ENCODE measurements around the gene CATSPERD. TPM values are rescaled to one million over a fixed set of nuclear protein-coding genes. Genes with fewer than 3 reads are reported as not detected.

The CATSPERD gene
- total RNA-seq, 4 donors from 2014 or later = not detected

DNA sequence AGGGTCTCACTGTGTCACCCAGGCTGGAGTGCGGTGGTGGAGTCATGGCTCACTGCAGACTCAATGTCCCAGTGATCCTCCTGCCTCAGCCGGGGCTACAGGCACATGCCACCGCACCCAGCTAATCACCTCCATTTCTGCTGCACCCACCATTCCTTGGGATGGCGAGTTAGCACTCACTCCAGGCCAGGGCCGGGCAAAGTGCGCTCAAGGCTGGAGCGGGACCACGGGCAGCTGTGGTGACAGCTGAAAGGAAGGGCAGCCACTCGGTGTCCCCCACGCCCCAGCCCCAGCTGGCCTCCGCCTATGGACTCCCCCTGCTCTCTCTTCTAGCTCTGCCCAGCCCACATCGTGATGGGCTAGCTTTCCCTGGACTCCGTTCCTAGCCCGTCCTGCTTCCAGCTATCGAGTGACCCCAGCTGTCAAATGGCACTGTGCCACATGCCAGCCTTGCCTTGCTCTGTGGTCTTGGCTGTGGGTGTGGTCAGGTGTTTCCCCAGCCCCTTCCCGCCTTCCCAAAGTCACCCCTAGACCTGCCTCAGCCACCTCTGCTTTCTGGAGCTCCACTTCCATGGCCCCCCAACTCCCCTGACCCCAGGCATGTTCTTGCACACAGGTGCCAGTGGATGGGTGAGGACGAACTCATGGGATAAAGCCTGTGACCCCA lies 44.2 kb upstream of the CATSPERD start:
- DNase-seq (ENCODE audit: low spot score in 2 of 2) = no peak
- TF ChIP-seq, protein P1, sequence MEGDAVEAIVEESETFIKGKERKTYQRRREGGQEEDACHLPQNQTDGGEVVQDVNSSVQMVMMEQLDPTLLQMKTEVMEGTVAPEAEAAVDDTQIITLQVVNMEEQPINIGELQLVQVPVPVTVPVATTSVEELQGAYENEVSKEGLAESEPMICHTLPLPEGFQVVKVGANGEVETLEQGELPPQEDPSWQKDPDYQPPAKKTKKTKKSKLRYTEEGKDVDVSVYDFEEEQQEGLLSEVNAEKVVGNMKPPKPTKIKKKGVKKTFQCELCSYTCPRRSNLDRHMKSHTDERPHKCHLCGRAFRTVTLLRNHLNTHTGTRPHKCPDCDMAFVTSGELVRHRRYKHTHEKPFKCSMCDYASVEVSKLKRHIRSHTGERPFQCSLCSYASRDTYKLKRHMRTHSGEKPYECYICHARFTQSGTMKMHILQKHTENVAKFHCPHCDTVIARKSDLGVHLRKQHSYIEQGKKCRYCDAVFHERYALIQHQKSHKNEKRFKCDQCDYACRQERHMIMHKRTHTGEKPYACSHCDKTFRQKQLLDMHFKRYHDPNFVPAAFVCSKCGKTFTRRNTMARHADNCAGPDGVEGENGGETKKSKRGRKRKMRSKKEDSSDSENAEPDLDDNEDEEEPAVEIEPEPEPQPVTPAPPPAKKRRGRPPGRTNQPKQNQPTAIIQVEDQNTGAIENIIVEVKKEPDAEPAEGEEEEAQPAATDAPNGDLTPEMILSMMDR (IDR thresholded peaks at IDR 0.05) = no peak
- no peak for TF ChIP-seq POLR2A (IDR thresholded peaks at IDR 0.05)
- 80% methylated on average over 17 of the region's 17 CpGs for WGBS, 2 donors
- no peak overlapping the region for H3K4me3 ChIP-seq (ENCODE audit: low read depth, poor library complexity, severe bottlenecking)
- intact Hi-C loops (cut with DNase I; ENCODE audit: low total_unique reads) = loop anchor here (5.0 kb wide), 1 partner anchor 1619 kb away; no protein-coding TSS in a partner anchor

DNA sequence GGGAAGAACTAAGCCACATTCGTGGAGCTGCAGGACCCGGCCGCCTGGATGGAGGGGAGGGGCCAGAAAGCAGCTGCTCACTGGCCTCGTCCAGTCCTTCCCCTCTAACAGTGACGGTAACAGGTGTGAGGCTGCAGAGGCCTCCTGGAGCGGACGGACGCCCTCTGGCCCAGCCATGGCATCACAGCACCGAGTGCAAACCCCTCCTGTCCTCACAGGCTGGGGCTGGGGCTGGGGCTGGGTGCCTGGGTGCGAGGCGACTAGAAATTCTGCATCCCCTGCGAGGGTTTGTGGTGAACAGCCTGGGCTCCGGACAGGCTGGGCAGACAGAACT lies 43.7 kb upstream of the CATSPERD start:
- WGBS, 2 donors = 72 to 74% methylated on average over 13 of the region's 13 CpGs
- intact Hi-C loops (cut with DNase I; ENCODE audit: low total_unique reads) = loop anchor here (5.0 kb wide), 1 partner anchor 1619 kb away; no protein-coding TSS in a partner anchor
- no peak for DNase-seq (ENCODE audit: low spot score in 2 of 2)
- no peak overlapping the region for H3K4me3 ChIP-seq (ENCODE audit: low read depth, poor library complexity, severe bottlenecking)
- TF ChIP-seq POLR2A (IDR thresholded peaks at IDR 0.05) = no peak
- TF ChIP-seq, protein P1 (IDR thresholded peaks at IDR 0.05) = no peak

DNA sequence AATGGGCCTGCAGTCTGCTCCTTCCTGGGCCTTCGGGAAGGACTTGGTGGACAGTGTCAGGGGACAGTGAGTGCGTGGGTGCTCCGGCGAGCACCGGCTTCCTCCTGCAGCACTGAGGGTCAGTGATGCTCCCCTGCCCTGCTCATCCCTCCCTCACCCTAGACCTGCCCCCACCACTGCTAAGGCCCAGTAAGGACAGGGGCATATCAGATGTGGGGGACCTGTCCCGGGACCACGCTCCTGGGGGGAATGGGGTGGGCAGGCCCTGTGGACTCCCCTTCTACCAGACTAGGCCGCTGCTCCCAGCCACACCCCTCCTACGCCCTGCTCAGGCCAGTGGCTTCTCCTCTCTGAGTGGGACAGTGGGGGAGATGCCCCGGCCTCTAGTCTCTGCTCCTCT lies 43.3 kb upstream of the CATSPERD start:
- TF ChIP-seq POLR2A (IDR thresholded peaks at IDR 0.05) = no peak
- TF ChIP-seq, protein P1 (IDR thresholded peaks at IDR 0.05) = no peak
- no peak overlapping the region for H3K4me3 ChIP-seq (ENCODE audit: low read depth, poor library complexity, severe bottlenecking)
- 88 to 92% methylated on average over 8 to 10 of the region's 10 CpGs for WGBS, 2 donors
- intact Hi-C loops (cut with DNase I; ENCODE audit: low total_unique reads) = loop anchor here (5.0 kb wide), 1 partner anchor 1620 kb away; no protein-coding TSS in a partner anchor
- no peak for DNase-seq (ENCODE audit: low spot score in 2 of 2)

DNA sequence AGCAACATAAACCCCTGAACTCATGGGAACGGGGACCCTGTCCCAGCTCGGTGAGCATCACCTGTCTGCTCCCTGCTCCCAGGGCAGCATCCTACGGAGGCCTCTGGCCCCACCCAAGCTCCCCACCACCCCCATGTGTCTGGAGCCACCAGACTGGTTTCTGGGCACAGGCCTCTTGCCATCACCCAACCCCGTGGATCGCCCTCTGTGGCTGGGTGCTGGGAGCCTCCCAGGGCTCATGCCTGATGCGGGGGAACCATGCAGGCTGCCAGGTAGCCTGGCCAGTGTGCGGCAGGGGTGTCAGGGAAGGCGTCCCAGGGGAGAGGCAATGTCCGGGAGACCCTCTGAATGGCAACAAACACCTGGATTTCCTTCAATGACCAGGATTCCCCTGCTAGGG lies 42.9 kb upstream of the CATSPERD start:
- DNase-seq (ENCODE audit: low spot score in 2 of 2) = no peak
- TF ChIP-seq POLR2A (IDR thresholded peaks at IDR 0.05) = no peak
- TF ChIP-seq, protein P1 (IDR thresholded peaks at IDR 0.05) = no peak
- 80 to 86% methylated on average over 9 of the region's 9 CpGs for WGBS, 2 donors
- intact Hi-C loops (cut with DNase I; ENCODE audit: low total_unique reads) = loop anchor here (5.0 kb wide), 1 partner anchor 1620 kb away; no protein-coding TSS in a partner anchor
- no peak overlapping the region for H3K4me3 ChIP-seq (ENCODE audit: low read depth, poor library complexity, severe bottlenecking)

DNA sequence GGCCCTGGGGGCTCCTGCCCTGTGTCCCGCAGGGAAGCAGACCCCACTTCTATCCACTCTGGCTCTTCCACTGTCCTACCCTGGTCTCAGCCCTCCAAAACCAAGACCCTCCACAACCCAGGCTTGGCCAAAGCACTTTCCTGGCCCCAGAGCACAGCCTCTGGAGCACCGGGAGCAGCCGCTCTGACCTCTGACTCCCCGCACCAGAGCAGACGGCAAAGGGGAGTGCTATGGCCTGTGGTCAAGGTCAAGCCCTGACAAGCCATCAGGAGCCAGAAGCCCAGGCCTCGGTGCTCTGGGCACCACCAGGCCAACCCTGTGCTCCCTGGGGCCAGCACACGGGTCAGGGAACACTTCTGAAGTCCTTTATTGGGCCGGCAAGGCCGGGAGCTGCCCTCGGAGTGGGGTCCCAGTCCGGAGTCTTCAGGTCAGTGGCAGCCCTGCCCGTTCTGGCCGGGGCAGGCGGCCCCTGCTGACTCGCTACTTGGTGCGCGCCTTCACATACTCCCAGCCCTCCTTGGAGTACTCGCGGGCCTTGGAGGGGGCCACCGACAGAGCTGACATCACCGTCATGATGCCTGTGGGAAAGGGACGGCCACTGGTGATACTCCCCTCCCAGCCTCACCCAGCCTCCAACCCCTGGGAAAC lies 42.2 kb upstream of the CATSPERD start:
- no peak for DNase-seq (ENCODE audit: low spot score in 2 of 2)
- H3K4me3 ChIP-seq (ENCODE audit: low read depth, poor library complexity, severe bottlenecking) = no peak overlapping the region
- TF ChIP-seq POLR2A (IDR thresholded peaks at IDR 0.05) = no peak
- TF ChIP-seq, protein P1 (IDR thresholded peaks at IDR 0.05) = no peak
- intact Hi-C loops (cut with DNase I; ENCODE audit: low total_unique reads) = loop anchor here (5.0 kb wide), 1 partner anchor 1621 kb away; no protein-coding TSS in a partner anchor
- 90 to 94% methylated on average over 11 to 18 of the region's 22 CpGs for WGBS, 2 donors
